Measurements from ENCODE around the gene SAFB. TPM values are rescaled to one million over a fixed set of nuclear protein-coding genes. Genes with fewer than 3 reads are reported as not detected.
"Not testable (repeated sequence)": the region's sequence is repeated elsewhere in the genome, so short reads cannot be mapped to it uniquely, and the experiment has no call there.

The SAFB gene
- polyA plus RNA-seq, 1 experiment = 34.0 TPM

- Histone ChIP-seq H3K4me3 (ENCODE audit: low read depth, low read length) (no peak overlapping the region), H3K27me3 (ENCODE audit: control insufficient read depth, insufficient read depth, low read length) (no peaks in the 10 kb centered on the region), H3K9me3 (ENCODE audit: control insufficient read depth, insufficient read depth, low read length) (peaks cover 3% of the 10 kb centered on the region; the same call in 1 of the 2 replicates), H3K27ac (ENCODE audit: low read depth, low read length) (no peak overlapping the region)
- POLR2A ChIA-PET = interaction anchor here (1.0 to 1.2 kb wide), 2 partner anchors 11 to 19 kb away, joined by 3 read pairs; partner anchors contain the start of genes CATSPERD, LONP1 and RPL36
- CTCF ChIA-PET = interaction anchor here (1.0 kb wide), 1 partner anchor 13 kb away, joined by 3 read pairs; no protein-coding TSS in a partner anchor
- DNase-seq (ENCODE audit: low read depth, low spot score) = no peak
- no peak for TF ChIP-seq CTCF (IDR thresholded peaks at IDR 0.05; ENCODE audit: low read depth, low read length)
These were observed 77.7 kb downstream of the SAFB start for GRCh38 chr19:5700455-5701092.

GRCh38 chr19:5702053-5702410 is 79.1 kb downstream of the SAFB start:
- CTCF ChIA-PET = not testable (repeated sequence)

GRCh38 chr19:5703819-5704818 is 81.2 kb downstream of the SAFB start:
- Histone ChIP-seq H3K27me3 (ENCODE audit: control insufficient read depth, insufficient read depth, low read length) (no peaks in the 10 kb centered on the region), H3K9me3 (ENCODE audit: control insufficient read depth, insufficient read depth, low read length) (peaks cover 3% of the 10 kb centered on the region; the same call in 1 of the 2 replicates), H3K27ac (ENCODE audit: low read depth, low read length) (no peak overlapping the region), H3K4me3 (ENCODE audit: low read depth, low read length) (no peak overlapping the region)
- no peak for TF ChIP-seq CTCF (IDR thresholded peaks at IDR 0.05; ENCODE audit: low read depth, low read length)
- DNase-seq (ENCODE audit: low read depth, low spot score) = no peak
- ChIA-PET POLR2A (interaction anchor here (1.3 kb wide), 1 partner anchor 14 kb away, joined by 3 read pairs; the partner anchor contains the start of gene RPL36), CTCF (interaction anchor here (1.4 kb wide), 1 partner anchor 17 kb away, joined by 3 read pairs; no protein-coding TSS in a partner anchor)

More at GRCh38 chr19:5702053-5702410, 79.1 kb downstream of the SAFB start:
- POLR2A ChIA-PET; H3K9me3 ChIP-seq (ENCODE audit: control insufficient read depth, insufficient read depth, low read length); H3K4me3 ChIP-seq (ENCODE audit: low read depth, low read length); H3K27ac ChIP-seq (ENCODE audit: low read depth, low read length); DNase-seq (ENCODE audit: low read depth, low spot score); H3K27me3 ChIP-seq (ENCODE audit: control insufficient read depth, insufficient read depth, low read length): not testable (repeated sequence)

GRCh38 chr19:5705552-5705951 is 82.7 kb downstream of the SAFB start:
- Histone ChIP-seq H3K27me3 (ENCODE audit: control insufficient read depth, insufficient read depth, low read length) (no peaks in the 10 kb centered on the region), H3K27ac (ENCODE audit: low read depth, low read length) (no peak overlapping the region), H3K4me3 (ENCODE audit: low read depth, low read length) (no peak overlapping the region), H3K9me3 (ENCODE audit: control insufficient read depth, insufficient read depth, low read length) (peaks cover 3% of the 10 kb centered on the region; the same call in 1 of the 2 replicates)
- CTCF ChIA-PET = interaction anchor here (1.0 to 1.4 kb wide), 2 partner anchors 15 to 18 kb away, joined by 3 read pairs; no protein-coding TSS in a partner anchor
- POLR2A ChIA-PET = interaction anchor here (1.3 kb wide), 1 partner anchor 16 kb away, joined by 3 read pairs; the partner anchor contains the start of gene RPL36
- DNase-seq (ENCODE audit: low read depth, low spot score) = no peak
- TF ChIP-seq CTCF (IDR thresholded peaks at IDR 0.05; ENCODE audit: low read depth, low read length) = no peak

- DNase-seq (ENCODE audit: low read depth, low spot score) = no peak
- no peaks in the 10 kb centered on the region for H3K27me3 ChIP-seq (ENCODE audit: control insufficient read depth, insufficient read depth, low read length)
- H3K9me3 ChIP-seq (ENCODE audit: control insufficient read depth, insufficient read depth, low read length) = no peaks in the 10 kb centered on the region; the same call in 1 of the 2 replicates
- TF ChIP-seq CTCF (IDR thresholded peaks at IDR 0.05; ENCODE audit: low read depth, low read length) = no peak
- ChIA-PET POLR2A (interaction anchor here (0.6 kb wide), 1 partner anchor 8 kb away, joined by 12 read pairs; no protein-coding TSS in a partner anchor), CTCF (no interaction called here)
- H3K4me3 ChIP-seq (ENCODE audit: low read depth, low read length) = no peak overlapping the region
- no peak overlapping the region for H3K27ac ChIP-seq (ENCODE audit: low read depth, low read length)
These were observed 84.1 kb downstream of the SAFB start for GRCh38 chr19:5706876-5707573.

Data from AG04450 (cell line).